NCI-H345 (cell line): Measurements from ENCODE around the gene COL4A5.
"Not testable (repeated sequence)": the region's sequence is repeated elsewhere in the genome, so short reads cannot be mapped to it uniquely, and the experiment has no call there.

ENCODE experiments used
- DNase-seq: peaks from one replicate; lab custom pipeline; 2025; lab: John Stamatoyannopoulos, UW

COL4A5 gene

GRCh38 chrX:108456971-108457477 lies 17.4 kb downstream of the COL4A5 start:
- no peak for DNase-seq

GRCh38 chrX:108464604-108465003 lies 25.0 kb downstream of the COL4A5 start:
- DNase-seq = no peak

- DNase-seq = no peak
Observed at GRCh38 chrX:108468486-108468885, 28.8 kb downstream of the COL4A5 start.

GRCh38 chrX:108473979-108474378 lies 34.3 kb downstream of the COL4A5 start:
- no peak for DNase-seq

- DNase-seq = not testable (repeated sequence)
Observed at GRCh38 chrX:108481528-108481927, 41.9 kb downstream of the COL4A5 start.

- no peak for DNase-seq
Observed at GRCh38 chrX:108484251-108484650, 44.6 kb downstream of the COL4A5 start.

GRCh38 chrX:108485960-108486359 lies 46.3 kb downstream of the COL4A5 start:
- DNase-seq = no peak

- no peak for DNase-seq
Observed at GRCh38 chrX:108494406-108495090, 54.9 kb downstream of the COL4A5 start.

GRCh38 chrX:108511721-108512120 lies 72.1 kb downstream of the COL4A5 start:
- DNase-seq = no peak

- peak; percentile 9 for DNase-seq
Observed at GRCh38 chrX:108516184-108516583, 76.5 kb downstream of the COL4A5 start.

- DNase-seq = no peak
Observed at GRCh38 chrX:108527724-108528123, 88.1 kb downstream of the COL4A5 start.

- DNase-seq = peak; percentile 46
Observed at GRCh38 chrX:108537005-108537404, 97.4 kb downstream of the COL4A5 start.

GRCh38 chrX:108541286-108541685 lies 101.6 kb downstream of the COL4A5 start:
- DNase-seq = no peak

- no peak for DNase-seq
Observed at GRCh38 chrX:108557580-108557979, 117.9 kb downstream of the COL4A5 start.

GRCh38 chrX:108558217-108558616 lies 118.6 kb downstream of the COL4A5 start:
- DNase-seq = no peak

- no peak for DNase-seq
Observed at GRCh38 chrX:108573136-108573535, 133.5 kb downstream of the COL4A5 start.

- DNase-seq = no peak
Observed at GRCh38 chrX:108582151-108582550, 142.5 kb downstream of the COL4A5 start.

GRCh38 chrX:108584617-108585211 lies 145.1 kb downstream of the COL4A5 start:
- DNase-seq = no peak

- DNase-seq = no peak
Observed at GRCh38 chrX:108590496-108590895, 150.9 kb downstream of the COL4A5 start.

GRCh38 chrX:108601276-108601675 lies 161.6 kb downstream of the COL4A5 start:
- DNase-seq = no peak

GRCh38 chrX:108610141-108610540 lies 170.5 kb downstream of the COL4A5 start:
- no peak for DNase-seq

GRCh38 chrX:108614616-108615015 lies 175.0 kb downstream of the COL4A5 start:
- no peak for DNase-seq

- no peak for DNase-seq
Observed at GRCh38 chrX:108640817-108641216, 201.2 kb downstream of the COL4A5 start.
